ENCODE measurements around the gene CCDC88A.

DNA sequence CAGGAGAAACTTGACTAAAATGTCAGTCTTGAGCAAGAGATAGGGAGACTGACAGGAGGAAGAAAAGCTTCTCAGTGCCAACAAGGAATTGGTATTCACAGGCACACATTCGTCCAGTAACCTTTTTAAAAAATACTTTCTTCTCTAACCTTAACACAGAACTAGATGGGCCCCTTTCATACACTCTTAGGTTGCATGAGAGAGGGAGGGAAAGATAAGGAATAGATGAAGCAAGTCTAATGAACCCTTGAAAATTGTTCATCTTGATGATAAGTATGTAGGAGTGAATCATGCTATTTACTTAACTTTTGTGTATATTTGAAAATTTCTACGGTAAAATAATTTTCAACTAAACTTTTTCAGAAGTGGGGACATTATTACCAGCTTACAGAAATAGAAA, 42.0 kb upstream of the CCDC88A start:
- no peak for TF ChIP-seq POLR2A (IDR thresholded peaks at IDR 0.05)
- TF ChIP-seq, protein P1, sequence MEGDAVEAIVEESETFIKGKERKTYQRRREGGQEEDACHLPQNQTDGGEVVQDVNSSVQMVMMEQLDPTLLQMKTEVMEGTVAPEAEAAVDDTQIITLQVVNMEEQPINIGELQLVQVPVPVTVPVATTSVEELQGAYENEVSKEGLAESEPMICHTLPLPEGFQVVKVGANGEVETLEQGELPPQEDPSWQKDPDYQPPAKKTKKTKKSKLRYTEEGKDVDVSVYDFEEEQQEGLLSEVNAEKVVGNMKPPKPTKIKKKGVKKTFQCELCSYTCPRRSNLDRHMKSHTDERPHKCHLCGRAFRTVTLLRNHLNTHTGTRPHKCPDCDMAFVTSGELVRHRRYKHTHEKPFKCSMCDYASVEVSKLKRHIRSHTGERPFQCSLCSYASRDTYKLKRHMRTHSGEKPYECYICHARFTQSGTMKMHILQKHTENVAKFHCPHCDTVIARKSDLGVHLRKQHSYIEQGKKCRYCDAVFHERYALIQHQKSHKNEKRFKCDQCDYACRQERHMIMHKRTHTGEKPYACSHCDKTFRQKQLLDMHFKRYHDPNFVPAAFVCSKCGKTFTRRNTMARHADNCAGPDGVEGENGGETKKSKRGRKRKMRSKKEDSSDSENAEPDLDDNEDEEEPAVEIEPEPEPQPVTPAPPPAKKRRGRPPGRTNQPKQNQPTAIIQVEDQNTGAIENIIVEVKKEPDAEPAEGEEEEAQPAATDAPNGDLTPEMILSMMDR (IDR thresholded peaks at IDR 0.05): no peak

Measured in esophagus squamous epithelium (tissue), 4 donors.